ENCODE results near the gene MED6. TPM values are rescaled to one million over a fixed set of nuclear protein-coding genes. Genes with fewer than 3 reads are reported as not detected.

MED6 gene
- total and polyA plus RNA-seq, 7 experiments from 2014 or later, result 40.3 to 97.0 (median 61.0) TPM

DNA sequence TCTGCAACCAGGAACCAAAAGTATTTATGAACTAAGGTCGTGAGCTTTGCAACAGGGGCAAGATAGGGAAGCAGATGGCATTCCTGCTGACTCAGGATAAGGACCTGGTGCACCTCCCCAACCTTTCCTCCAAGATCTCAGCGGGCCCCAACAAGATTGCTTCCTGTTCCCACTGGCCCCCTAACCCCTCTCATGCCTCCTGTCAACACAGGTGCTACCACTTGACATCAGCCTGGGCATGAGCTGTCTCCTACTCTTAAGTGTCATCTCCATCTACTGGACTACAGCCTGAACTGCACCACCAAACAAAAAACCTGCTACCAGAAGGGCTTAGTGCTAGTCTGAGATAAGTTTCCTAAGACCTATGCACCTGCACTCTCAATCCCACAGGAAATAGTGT lies 32.7 kb downstream of the MED6 start:
- Mint-ChIP-seq H3K36me3 (peaks cover 22 to 87% (median 63%) of the 10 kb centered on the region in 5 donors), H3K4me3 (no peak overlapping the region), H3K4me1 (peaks cover 10 to 41% (median 32%) of the 10 kb centered on the region in 7 donors), H3K9me3 (peaks cover 2 to 33% (median 8%) of the 10 kb centered on the region in 11 donors), H3K27me3 (no peaks in the 10 kb centered on the region), H3K27ac (no peak overlapping the region)
- no peak for DNase-seq
- Histone ChIP-seq H3K4me3 (ENCODE audit: low read length) (no peak overlapping the region), H3K9me3 (ENCODE audit: control insufficient read depth in 2 of 3, low read length in 3 of 3) (no peaks in the 10 kb centered on the region), H3K36me3 (ENCODE audit: control insufficient read depth in 2 of 3, insufficient read depth in 3 of 3, low read length in 3 of 3) (peaks cover 5 to 55% (median 12%) of the 10 kb centered on the region in 3 experiments), H3K27me3 (ENCODE audit: control insufficient read depth in 2 of 2, insufficient read depth in 2 of 2, low read length in 2 of 2) (no peaks in the 10 kb centered on the region), H3K4me1 (ENCODE audit: control insufficient read depth in 2 of 2, insufficient read depth in 2 of 2, low read length in 2 of 2) (no peaks in the 10 kb centered on the region), H3K27ac (ENCODE audit: low read depth, low read length) (no peak overlapping the region)
- CTCF ChIA-PET, result no interaction called here
- ATAC-seq, result peak; percentile 38
- intact Hi-C loops (cut with micrococcal nuclease), result no loop called here
- POLR2A ChIA-PET, result no interaction called here

GRCh38 chr14:70563869-70564268 lies 36.6 kb downstream of the MED6 start:
- Mint-ChIP-seq H3K4me3 (no peak overlapping the region), H3K27me3 (no peaks in the 10 kb centered on the region)

GRCh38 chr14:70563417-70563816 lies 37.0 kb downstream of the MED6 start:
- no peak for DNase-seq
- peak overlapping the region in 2 of 9 donors; percentile 16 to 41 for H3K27ac Mint-ChIP-seq

More at GRCh38 chr14:70563869-70564268, 36.6 kb downstream of the MED6 start:
- H3K4me3 ChIP-seq (ENCODE audit: low read length), result no peak overlapping the region
- H3K27me3 ChIP-seq (ENCODE audit: control insufficient read depth in 2 of 2, insufficient read depth in 2 of 2, low read length in 2 of 2), result no peaks in the 10 kb centered on the region
- no peak overlapping the region for H3K27ac ChIP-seq (ENCODE audit: low read depth, low read length)
- DNase-seq (no peak), ATAC-seq (no peak)
- no peaks in the 10 kb centered on the region for H3K4me1 ChIP-seq (ENCODE audit: control insufficient read depth in 2 of 2, insufficient read depth in 2 of 2, low read length in 2 of 2)
- H3K9me3 ChIP-seq (ENCODE audit: control insufficient read depth in 2 of 3, low read length in 3 of 3), result peaks cover 0 to 13% (median 0%) of the 10 kb centered on the region in 3 experiments
- ChIA-PET CTCF (no interaction called here), POLR2A (no interaction called here)
- peaks cover 0 to 5% (median 2%) of the 10 kb centered on the region in 7 donors for H3K4me1 Mint-ChIP-seq
- H3K27ac Mint-ChIP-seq, result peak overlapping the region in 1 of 9 donors; percentile 16
- peaks cover 30 to 87% (median 76%) of the 10 kb centered on the region in 5 donors for H3K36me3 Mint-ChIP-seq
- H3K9me3 Mint-ChIP-seq, result peaks cover 6 to 56% (median 17%) of the 10 kb centered on the region in 11 donors
- intact Hi-C loops (cut with micrococcal nuclease), result no loop called here
- peaks cover 5 to 64% (median 12%) of the 10 kb centered on the region in 3 experiments for H3K36me3 ChIP-seq (ENCODE audit: control insufficient read depth in 2 of 3, insufficient read depth in 3 of 3, low read length in 3 of 3)

GRCh38 chr14:70558356-70558755 lies 42.1 kb downstream of the MED6 start:
- H3K36me3 ChIP-seq (ENCODE audit: control insufficient read depth in 2 of 3, insufficient read depth in 3 of 3, low read length in 3 of 3), result peaks cover 0 to 26% (median under 1%) of the 10 kb centered on the region in 3 experiments
- H3K4me3 ChIP-seq (ENCODE audit: low read length), result no peak overlapping the region
- CTCF ChIA-PET, result no interaction called here
- H3K4me3 Mint-ChIP-seq, result no peak overlapping the region
- peaks cover 0 to 9% (median 2%) of the 10 kb centered on the region in 7 donors for H3K4me1 Mint-ChIP-seq
- no peaks in the 10 kb centered on the region for H3K4me1 ChIP-seq (ENCODE audit: control insufficient read depth in 2 of 2, insufficient read depth in 2 of 2, low read length in 2 of 2)
- H3K27me3 Mint-ChIP-seq, result no peaks in the 10 kb centered on the region
- DNase-seq (no peak), ATAC-seq (no peak)
- H3K36me3 Mint-ChIP-seq, result peaks cover 18 to 75% (median 56%) of the 10 kb centered on the region in 5 donors
- no peak overlapping the region for H3K27ac ChIP-seq (ENCODE audit: low read depth, low read length)
- intact Hi-C loops (cut with micrococcal nuclease), result no loop called here
- POLR2A ChIA-PET, result interaction anchor here (0.7 kb wide), 1 partner anchor 377 kb away, joined by 3 read pairs; no protein-coding TSS in a partner anchor
- H3K27me3 ChIP-seq (ENCODE audit: control insufficient read depth in 2 of 2, insufficient read depth in 2 of 2, low read length in 2 of 2), result no peaks in the 10 kb centered on the region
- H3K9me3 ChIP-seq (ENCODE audit: control insufficient read depth in 2 of 3, low read length in 3 of 3), result peaks cover 0 to 13% (median 0%) of the 10 kb centered on the region in 3 experiments
- no peak overlapping the region for H3K27ac Mint-ChIP-seq
- H3K9me3 Mint-ChIP-seq, result peaks cover 0 to 28% (median 15%) of the 10 kb centered on the region in 11 donors

More at GRCh38 chr14:70563417-70563816, 37.0 kb downstream of the MED6 start:
- H3K27me3 Mint-ChIP-seq, result no peaks in the 10 kb centered on the region
- no peaks in the 10 kb centered on the region for H3K4me1 ChIP-seq (ENCODE audit: control insufficient read depth in 2 of 2, insufficient read depth in 2 of 2, low read length in 2 of 2)
- H3K4me3 Mint-ChIP-seq, result no peak overlapping the region
- ChIA-PET POLR2A (no interaction called here), CTCF (no interaction called here)
- peaks cover 0 to 13% (median 0%) of the 10 kb centered on the region in 3 experiments for H3K9me3 ChIP-seq (ENCODE audit: control insufficient read depth in 2 of 3, low read length in 3 of 3)
- no peak overlapping the region for H3K27ac ChIP-seq (ENCODE audit: low read depth, low read length)
- intact Hi-C loops (cut with micrococcal nuclease), result no loop called here
- H3K4me3 ChIP-seq (ENCODE audit: low read length), result no peak overlapping the region
- no peaks in the 10 kb centered on the region for H3K27me3 ChIP-seq (ENCODE audit: control insufficient read depth in 2 of 2, insufficient read depth in 2 of 2, low read length in 2 of 2)
- ATAC-seq, result no peak
- peaks cover 6 to 56% (median 17%) of the 10 kb centered on the region in 11 donors for H3K9me3 Mint-ChIP-seq
- peaks cover 5 to 63% (median 12%) of the 10 kb centered on the region in 3 experiments for H3K36me3 ChIP-seq (ENCODE audit: control insufficient read depth in 2 of 3, insufficient read depth in 3 of 3, low read length in 3 of 3)
- peaks cover 0 to 5% (median 2%) of the 10 kb centered on the region in 7 donors for H3K4me1 Mint-ChIP-seq
- H3K36me3 Mint-ChIP-seq, result peaks cover 30 to 86% (median 81%) of the 10 kb centered on the region in 5 donors

GRCh38 chr14:70555890-70556289 lies 44.6 kb downstream of the MED6 start:
- H3K9me3 Mint-ChIP-seq, result peaks cover 0 to 4% (median 3%) of the 10 kb centered on the region in 11 donors
- peak overlapping the region in 2 of 9 donors; percentile 64 to 73 for H3K27ac Mint-ChIP-seq
- no peak overlapping the region for H3K4me3 Mint-ChIP-seq
- ChIA-PET CTCF (no interaction called here), POLR2A (no interaction called here)
- no peaks in the 10 kb centered on the region for H3K27me3 ChIP-seq (ENCODE audit: control insufficient read depth in 2 of 2, insufficient read depth in 2 of 2, low read length in 2 of 2)
- H3K27me3 Mint-ChIP-seq, result no peaks in the 10 kb centered on the region
- no peak for DNase-seq
- no peaks in the 10 kb centered on the region for H3K9me3 ChIP-seq (ENCODE audit: control insufficient read depth in 2 of 3, low read length in 3 of 3)
- peaks cover 0 to 5% (median 0%) of the 10 kb centered on the region in 3 experiments for H3K36me3 ChIP-seq (ENCODE audit: control insufficient read depth in 2 of 3, insufficient read depth in 3 of 3, low read length in 3 of 3)
- peaks cover 0 to 9% (median 2%) of the 10 kb centered on the region in 7 donors for H3K4me1 Mint-ChIP-seq
- H3K36me3 Mint-ChIP-seq, result peaks cover 1 to 50% (median 36%) of the 10 kb centered on the region in 5 donors
- no peak overlapping the region for H3K27ac ChIP-seq (ENCODE audit: low read depth, low read length)
- intact Hi-C loops (cut with micrococcal nuclease), result no loop called here
- H3K4me1 ChIP-seq (ENCODE audit: control insufficient read depth in 2 of 2, insufficient read depth in 2 of 2, low read length in 2 of 2), result no peaks in the 10 kb centered on the region
- H3K4me3 ChIP-seq (ENCODE audit: low read length), result no peak overlapping the region
- ATAC-seq, result no peak

DNA sequence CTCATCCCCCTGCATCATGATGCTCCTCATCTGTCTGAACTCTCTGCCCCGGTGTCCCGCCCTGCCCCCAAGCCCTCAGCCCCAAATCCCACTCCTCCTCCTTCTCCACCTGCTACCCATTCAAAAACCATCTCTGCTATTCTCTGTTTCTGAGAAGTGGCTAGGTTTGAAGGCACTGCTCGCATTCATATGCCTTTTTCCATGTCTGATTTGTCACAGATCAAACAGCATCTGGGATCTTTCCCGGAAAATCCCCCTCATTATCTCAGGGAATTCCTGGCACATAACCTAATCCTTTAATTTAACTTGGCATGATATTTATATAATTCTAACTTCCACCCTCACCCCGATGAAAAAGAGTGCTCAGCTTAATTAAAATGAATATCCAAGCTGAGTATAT lies 62.4 kb downstream of the MED6 start:
- no peak overlapping the region for H3K27ac ChIP-seq (ENCODE audit: low read depth, low read length)
- DNase-seq (no peak), ATAC-seq (no peak)
- CTCF ChIA-PET, result no interaction called here
- no peaks in the 10 kb centered on the region for H3K27me3 ChIP-seq (ENCODE audit: control insufficient read depth in 2 of 2, insufficient read depth in 2 of 2, low read length in 2 of 2)
- H3K4me1 ChIP-seq (ENCODE audit: control insufficient read depth in 2 of 2, insufficient read depth in 2 of 2, low read length in 2 of 2), result no peaks in the 10 kb centered on the region
- intact Hi-C loops (cut with micrococcal nuclease), result no loop called here
- Mint-ChIP-seq H3K27me3 (no peaks in the 10 kb centered on the region), H3K4me3 (no peak overlapping the region), H3K27ac (no peak overlapping the region), H3K4me1 (peaks cover 0 to 17% (median 4%) of the 10 kb centered on the region in 7 donors), H3K9me3 (peaks cover 0 to 6% (median 3%) of the 10 kb centered on the region in 11 donors), H3K36me3 (peaks cover 8 to 40% (median 32%) of the 10 kb centered on the region in 5 donors)
- POLR2A ChIA-PET, result no interaction called here
- no peaks in the 10 kb centered on the region for H3K36me3 ChIP-seq (ENCODE audit: control insufficient read depth in 2 of 3, insufficient read depth in 3 of 3, low read length in 3 of 3)
- no peak overlapping the region for H3K4me3 ChIP-seq (ENCODE audit: low read length)
- H3K9me3 ChIP-seq (ENCODE audit: control insufficient read depth in 2 of 3, low read length in 3 of 3), result no peaks in the 10 kb centered on the region

DNA sequence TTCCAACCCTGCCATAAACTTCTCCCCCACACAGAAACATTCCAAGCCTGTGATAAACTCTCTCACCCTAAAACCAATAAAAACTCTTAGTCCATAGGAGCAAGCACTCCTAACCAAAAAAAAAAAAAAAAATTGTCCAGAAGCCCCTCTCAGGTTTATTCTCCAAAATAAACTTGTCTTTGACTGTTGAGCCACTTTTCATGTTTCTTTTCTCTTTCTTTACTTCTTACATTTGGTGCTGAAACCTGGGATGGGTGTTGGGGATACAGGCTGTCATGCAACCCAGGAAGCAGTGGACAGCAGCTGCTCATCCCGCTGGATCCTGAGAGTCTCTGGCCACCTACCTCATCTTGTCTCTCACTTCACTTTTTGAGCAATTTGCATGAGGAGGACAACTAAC lies 63.6 kb downstream of the MED6 start:
- no peak overlapping the region for H3K4me3 ChIP-seq (ENCODE audit: low read length)
- no peaks in the 10 kb centered on the region for H3K9me3 ChIP-seq (ENCODE audit: control insufficient read depth in 2 of 3, low read length in 3 of 3)
- ChIA-PET POLR2A (no interaction called here), CTCF (interaction anchor here (0.6 kb wide), 1 partner anchor 719 kb away, joined by 3 read pairs; no protein-coding TSS in a partner anchor)
- no peaks in the 10 kb centered on the region for H3K27me3 ChIP-seq (ENCODE audit: control insufficient read depth in 2 of 2, insufficient read depth in 2 of 2, low read length in 2 of 2)
- Mint-ChIP-seq H3K27ac (no peak overlapping the region), H3K4me3 (no peak overlapping the region), H3K9me3 (peaks cover 0 to 14% (median 4%) of the 10 kb centered on the region in 11 donors), H3K4me1 (peaks cover 0 to 17% (median 4%) of the 10 kb centered on the region in 7 donors), H3K36me3 (peaks cover 11 to 48% (median 44%) of the 10 kb centered on the region in 5 donors), H3K27me3 (no peaks in the 10 kb centered on the region)
- no peak for ATAC-seq
- H3K4me1 ChIP-seq (ENCODE audit: control insufficient read depth in 2 of 2, insufficient read depth in 2 of 2, low read length in 2 of 2), result no peaks in the 10 kb centered on the region
- no peak overlapping the region for H3K27ac ChIP-seq (ENCODE audit: low read depth, low read length)
- no peak for DNase-seq
- intact Hi-C loops (cut with micrococcal nuclease), result no loop called here
- no peaks in the 10 kb centered on the region for H3K36me3 ChIP-seq (ENCODE audit: control insufficient read depth in 2 of 3, insufficient read depth in 3 of 3, low read length in 3 of 3)
